ENCODE data around the gene KATNB1.

Gene KATNB1

DNA sequence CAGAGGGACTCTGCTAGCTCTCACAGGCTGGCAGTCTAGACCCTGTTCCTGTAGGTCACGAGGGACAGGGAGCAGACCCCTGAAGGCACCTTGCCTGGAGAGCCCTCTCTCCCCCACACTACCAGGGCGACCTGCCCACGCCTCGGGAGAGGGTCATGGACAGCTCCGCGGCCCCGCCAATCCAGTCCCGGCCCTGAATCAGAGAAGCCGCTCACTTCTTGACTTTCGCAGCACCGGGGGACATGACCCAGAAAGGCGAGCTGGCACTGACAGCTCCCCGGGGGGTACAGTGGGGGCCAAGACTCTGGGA, 61.6 kb downstream of the KATNB1 start:
- no peaks in the 10 kb centered on the region for H3K9me3 ChIP-seq
- no peak for DNase-seq
- H3K4me1 ChIP-seq, result 0 out of 2 replicates have a peak, but pooled peaks cover 4% of the 10 kb centered on the region
- H3K27me3 ChIP-seq, result no peaks in the 10 kb centered on the region
- H3K4me3 ChIP-seq (ENCODE audit: low read depth, low read length), result no peak overlapping the region
- TF ChIP-seq, protein P1, sequence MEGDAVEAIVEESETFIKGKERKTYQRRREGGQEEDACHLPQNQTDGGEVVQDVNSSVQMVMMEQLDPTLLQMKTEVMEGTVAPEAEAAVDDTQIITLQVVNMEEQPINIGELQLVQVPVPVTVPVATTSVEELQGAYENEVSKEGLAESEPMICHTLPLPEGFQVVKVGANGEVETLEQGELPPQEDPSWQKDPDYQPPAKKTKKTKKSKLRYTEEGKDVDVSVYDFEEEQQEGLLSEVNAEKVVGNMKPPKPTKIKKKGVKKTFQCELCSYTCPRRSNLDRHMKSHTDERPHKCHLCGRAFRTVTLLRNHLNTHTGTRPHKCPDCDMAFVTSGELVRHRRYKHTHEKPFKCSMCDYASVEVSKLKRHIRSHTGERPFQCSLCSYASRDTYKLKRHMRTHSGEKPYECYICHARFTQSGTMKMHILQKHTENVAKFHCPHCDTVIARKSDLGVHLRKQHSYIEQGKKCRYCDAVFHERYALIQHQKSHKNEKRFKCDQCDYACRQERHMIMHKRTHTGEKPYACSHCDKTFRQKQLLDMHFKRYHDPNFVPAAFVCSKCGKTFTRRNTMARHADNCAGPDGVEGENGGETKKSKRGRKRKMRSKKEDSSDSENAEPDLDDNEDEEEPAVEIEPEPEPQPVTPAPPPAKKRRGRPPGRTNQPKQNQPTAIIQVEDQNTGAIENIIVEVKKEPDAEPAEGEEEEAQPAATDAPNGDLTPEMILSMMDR (IDR thresholded peaks at IDR 0.05; ENCODE audit: low read depth, low read length), result no peak
- no peaks in the 10 kb centered on the region for H3K36me3 ChIP-seq

DNA sequence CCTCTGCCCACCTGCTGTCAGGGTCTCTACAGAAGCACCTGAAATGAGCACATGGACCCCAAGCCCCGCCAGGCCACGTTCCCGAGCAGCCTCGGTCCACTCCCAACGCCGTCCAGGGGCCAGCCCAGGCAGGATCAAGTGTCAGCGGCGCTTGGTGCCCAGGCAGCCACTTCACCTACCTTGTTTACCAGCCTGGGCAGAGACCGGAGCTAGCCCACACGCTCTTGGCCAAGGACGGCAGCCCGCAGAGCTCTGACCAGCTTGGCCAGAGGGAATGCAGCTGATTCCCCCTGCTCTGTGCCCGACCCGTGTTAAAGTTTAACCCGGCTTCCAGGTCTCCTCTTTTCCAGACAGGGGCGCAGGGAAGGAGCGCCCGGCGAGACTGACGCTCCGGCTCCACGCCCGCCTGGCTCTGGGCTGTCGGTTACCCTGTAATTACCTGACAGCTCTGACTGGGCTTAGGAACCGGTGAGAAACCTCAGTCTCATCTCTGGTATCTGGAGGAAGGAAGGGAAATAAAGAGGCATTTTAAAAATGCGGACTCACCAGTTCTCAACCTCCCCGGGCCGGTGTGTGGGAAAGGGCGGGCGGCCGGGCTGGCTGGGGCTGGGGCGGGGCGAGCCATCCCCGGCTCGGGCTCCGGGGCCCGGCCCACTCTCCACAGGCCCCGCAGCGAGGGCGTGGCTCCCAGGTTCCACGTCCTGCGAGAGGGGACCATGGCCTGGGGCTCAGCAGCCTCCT, 62.1 kb downstream of the KATNB1 start:
- TF ChIP-seq, protein P1 (IDR thresholded peaks at IDR 0.05; ENCODE audit: low read depth, low read length), result no peak
- Histone ChIP-seq H3K9me3 (no peaks in the 10 kb centered on the region), H3K4me1 (peaks cover 6% of the 10 kb centered on the region), H3K4me3 (ENCODE audit: low read depth, low read length) (no peak overlapping the region), H3K36me3 (no peaks in the 10 kb centered on the region), H3K27me3 (no peaks in the 10 kb centered on the region)
- no peak for DNase-seq

DNA sequence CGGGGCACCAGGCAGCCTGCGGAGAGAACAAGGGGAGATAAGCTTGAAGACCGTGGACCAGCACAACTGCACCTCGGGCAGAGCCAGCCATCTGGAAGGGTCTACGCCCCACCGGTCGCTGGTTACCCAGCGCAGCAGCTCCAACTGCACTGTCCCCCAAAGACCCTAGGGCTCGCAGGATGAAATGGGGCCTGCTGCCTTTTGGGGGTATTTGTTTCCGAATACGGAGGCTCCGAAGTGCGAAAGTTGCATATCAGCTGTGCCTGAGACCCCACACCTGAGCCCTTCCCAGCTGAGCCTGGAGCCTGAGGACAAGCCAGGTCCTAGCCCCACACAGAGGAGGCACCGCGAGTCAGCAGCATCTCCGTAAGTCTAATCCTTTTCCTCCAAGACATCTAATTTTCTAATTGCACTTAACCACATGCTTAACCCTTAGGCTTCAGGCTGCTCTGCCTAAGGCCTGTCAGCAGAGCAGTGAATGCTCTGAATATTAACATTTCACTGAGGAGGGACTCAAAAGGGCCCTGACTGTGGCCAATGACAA, 62.8 kb downstream of the KATNB1 start:
- Histone ChIP-seq H3K27me3 (no peaks in the 10 kb centered on the region), H3K4me3 (ENCODE audit: low read depth, low read length) (no peak overlapping the region), H3K9me3 (no peaks in the 10 kb centered on the region), H3K36me3 (no peaks in the 10 kb centered on the region), H3K4me1 (peaks cover 12% of the 10 kb centered on the region)
- no peak for DNase-seq
- TF ChIP-seq, protein P1 (IDR thresholded peaks at IDR 0.05; ENCODE audit: low read depth, low read length), result no peak

DNA sequence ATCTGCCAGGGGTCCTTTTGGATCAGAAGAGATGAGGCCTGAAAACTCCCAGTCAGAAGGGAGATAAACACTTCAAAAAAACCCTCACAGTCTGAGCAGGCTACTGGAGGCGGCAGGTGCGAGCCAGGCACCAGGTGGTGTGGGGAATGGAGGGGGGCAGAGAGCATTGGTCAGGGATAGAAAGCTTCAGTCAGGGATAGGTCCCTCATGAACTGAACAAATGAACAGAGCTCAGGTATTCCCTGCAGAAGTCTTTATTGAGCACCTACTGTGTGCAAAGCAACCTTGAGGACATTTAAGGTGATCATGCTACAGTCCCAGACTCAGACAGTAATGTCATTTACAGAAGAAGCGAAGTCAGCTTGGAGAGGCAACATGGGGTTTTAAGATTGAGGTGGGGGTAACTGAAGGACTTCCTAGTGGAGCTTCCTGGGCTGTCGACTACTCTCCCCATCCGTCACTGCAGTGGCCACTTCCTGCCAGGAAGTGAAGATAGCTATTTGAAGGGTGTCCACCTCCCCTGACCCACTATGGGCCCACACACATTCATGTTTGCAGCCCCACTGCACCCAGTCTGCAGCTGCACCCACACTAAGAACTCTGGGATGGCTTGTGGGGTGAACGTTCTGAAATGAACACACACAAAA, 63.5 kb downstream of the KATNB1 start:
- Histone ChIP-seq H3K4me3 (ENCODE audit: low read depth, low read length) (no peak overlapping the region), H3K4me1 (peaks cover 20% of the 10 kb centered on the region)
- TF ChIP-seq, protein P1 (IDR thresholded peaks at IDR 0.05; ENCODE audit: low read depth, low read length), result no peak

DNA sequence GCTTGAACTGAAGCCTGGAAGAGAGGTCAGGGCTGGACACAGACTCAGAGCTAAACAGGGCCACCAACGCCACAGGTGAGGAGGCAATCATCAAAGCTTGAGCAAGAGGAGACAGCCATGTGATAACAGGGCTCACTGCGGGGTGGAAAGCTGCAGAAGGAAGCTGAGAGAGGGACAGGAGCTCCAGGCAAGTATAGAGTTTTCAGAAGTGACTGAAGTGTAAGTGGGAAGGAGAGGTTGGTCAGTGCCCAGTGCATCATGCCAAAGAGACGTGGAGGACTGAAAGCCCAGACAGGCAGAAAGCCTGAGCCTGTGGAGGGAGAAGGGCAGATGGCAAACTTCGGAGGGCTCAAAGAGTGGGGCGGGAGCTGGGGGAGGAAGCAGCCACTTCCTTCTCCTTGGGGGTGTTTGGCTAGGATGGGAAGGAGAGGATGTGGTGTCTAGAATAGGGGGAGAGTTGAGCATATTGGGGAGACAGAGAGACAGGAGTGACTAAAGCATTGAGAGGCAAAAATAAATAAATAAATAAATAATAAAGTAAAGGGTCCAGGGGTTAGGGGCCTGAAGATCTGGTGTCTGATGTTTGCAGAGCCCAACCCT, 64.1 kb downstream of the KATNB1 start:
- peaks cover 22% of the 10 kb centered on the region for H3K4me1 ChIP-seq
- H3K36me3 ChIP-seq, result no peaks in the 10 kb centered on the region
- TF ChIP-seq, protein P1 (IDR thresholded peaks at IDR 0.05; ENCODE audit: low read depth, low read length), result no peak
- H3K4me3 ChIP-seq (ENCODE audit: low read depth, low read length), result no peak overlapping the region
- H3K9me3 ChIP-seq, result no peaks in the 10 kb centered on the region
- H3K27me3 ChIP-seq, result no peaks in the 10 kb centered on the region
- DNase-seq, result no peak

More for the DNA sequence above, 63.5 kb downstream of the KATNB1 start:
- Histone ChIP-seq H3K36me3 (no peaks in the 10 kb centered on the region), H3K27me3 (no peaks in the 10 kb centered on the region), H3K9me3 (no peaks in the 10 kb centered on the region)
- no peak for DNase-seq

Data from BE2C (cell line).